IPS-18c (cell line): ENCODE measurements around the gene SOCS1.

ENCODE experiments used
- H3K4me3 ChIP-seq: 2 replicates; pipeline ENCODE4 v1.7.0; 2013; ENCODE audit warnings: low read depth, mild to moderate bottlenecking, low read length, moderate library complexity; ENCODE audit not compliant: insufficient read depth
- H3K9me3 ChIP-seq: one replicate; pipeline ENCODE4 v1.6.1; 2013; ENCODE audit warnings: mild to moderate bottlenecking, low read length, moderate library complexity; ENCODE audit not compliant: control insufficient read depth, insufficient read depth

SOCS1 gene

GRCh38 chr16:11204513-11205047 lies 51.4 kb downstream of the SOCS1 start:
- H3K4me3 ChIP-seq = no peak overlapping the region
- H3K9me3 ChIP-seq = no peaks in the 10 kb centered on the region
